Tibial nerve (tissue), 4 donors: ENCODE measurements around the gene LEAP2. TPM values are rescaled to one million over a fixed set of nuclear protein-coding genes. Genes with fewer than 3 reads are reported as not detected.
"Not testable (repeated sequence)": the region's sequence is repeated elsewhere in the genome, so short reads cannot be mapped to it uniquely, and the experiment has no call there.

Experiments
- DNase-seq, 2 donors: peaks; one replicate each; pipeline ENCODE4 v3.0.0-alpha.2; 2019; ENCODE audit warnings: low spot score in 2 of 2
- H3K27ac ChIP-seq, 4 donors: fragments of 200-600 bp; sonication (generic) in 3 of 4; one replicate each; pipeline ENCODE4 v1.5.1; 2017 to 2019; ENCODE audit warnings: mild to moderate bottlenecking in 1 of 4
- H3K27me3 ChIP-seq, 2 donors: fragments of 200-600 bp; sonication (generic) in 1 of 2; one replicate each; pipeline versions ENCODE4 v1.5.1 to v1.6.0; 2017 to 2019
- H3K36me3 ChIP-seq, 3 donors: fragments of 200-600 bp; sonication (generic); one replicate each; pipeline ENCODE4 v1.5.1; 2018 to 2019
- H3K4me1 ChIP-seq, 4 donors: fragments of 200-600 bp; sonication (generic) in 3 of 4; one replicate each; pipeline ENCODE4 v1.5.1; 2017 to 2019
- H3K4me3 ChIP-seq, 4 donors: fragments of 200-600 bp; sonication (generic) in 3 of 4; one replicate each; pipeline ENCODE4 v1.5.1; 2017 to 2019; ENCODE audit warnings: mild to moderate bottlenecking in 1 of 4, moderate library complexity in 1 of 4
- H3K9me3 ChIP-seq, 4 donors: fragments of 200-600 bp; sonication (generic) in 3 of 4; one replicate each; pipeline ENCODE4 v1.5.1; 2017 to 2019
- EP300 ChIP-seq, 2 donors: sonication (generic); formaldehyde crosslinking; IDR thresholded peaks; one replicate each; pipeline ENCODE4 v1.6.1; 2017; ENCODE audit warnings: antibody characterized with exemption in 2 of 2, mild to moderate bottlenecking in 1 of 2
- POLR2A ChIP-seq, 2 donors: fragments of 450-650 bp; IDR thresholded peaks; one replicate each; pipeline ENCODE4 v1.6.1; 2017; ENCODE audit warnings: antibody characterized with exemption in 2 of 2, mild to moderate bottlenecking in 2 of 2, moderate library complexity in 2 of 2
- WGBS, 2 donors: methylation state at CpG; one replicate each; pipeline ENCODE4 v1.1.5; 2018; 5-methylcytosine and 5-hydroxymethylcytosine counted together
- total RNA-seq, 4 donors: library from RNA; depleted of rRNA; stranded (reverse); fragments of >200 nt; gene quantifications; one replicate each; pipeline ENCODE4 v1.1.0, GENCODE V29; 2016
- TF ChIP-seq, protein P1 (sequence below), 5 experiments: fragments of 200-600 bp in 3 of 5; fragments of 450-650 bp in 2 of 5; sonication (generic) in 3 of 5; IDR thresholded peaks; one replicate each; pipeline ENCODE4 v1.5.1; 2016 to 2019; ENCODE audit warnings: antibody characterized with exemption in 5 of 5, mild to moderate bottlenecking in 3 of 5, moderate library complexity in 2 of 5

Gene LEAP2
- total RNA-seq, 4 donors from 2014 or later: 1.7 to 3.9 (median 2.5) TPM

DNA sequence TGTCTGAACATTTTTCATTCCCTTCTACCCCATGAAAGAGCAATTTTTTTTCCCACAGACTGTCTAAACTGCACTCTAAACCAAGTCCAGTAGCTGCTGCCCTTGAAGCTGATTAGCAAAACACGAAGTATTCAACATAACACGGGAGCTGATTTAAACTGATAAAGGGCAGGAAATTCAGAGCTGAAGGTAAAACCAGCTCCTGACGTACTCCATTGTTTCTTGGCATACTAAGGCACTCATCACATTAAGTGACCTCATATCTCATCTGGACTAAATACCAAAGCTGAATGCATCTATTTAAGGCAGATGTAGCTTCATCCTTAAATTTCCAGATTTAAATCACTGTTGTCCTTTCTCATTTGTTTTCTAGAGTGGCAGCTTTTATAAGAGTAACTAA, 19.2 kb upstream of the LEAP2 start:
- Histone ChIP-seq H3K27me3 (no peaks in the 10 kb centered on the region), H3K4me1 (no peaks in the 10 kb centered on the region), H3K27ac (no peak overlapping the region), H3K9me3 (no peaks in the 10 kb centered on the region), H3K4me3 (no peak overlapping the region), H3K36me3 (no peaks in the 10 kb centered on the region)
- 29 to 36% methylated on average over 3 of the region's 3 CpGs for WGBS, 2 donors
- DNase-seq: no peak
- TF ChIP-seq, protein P1, sequence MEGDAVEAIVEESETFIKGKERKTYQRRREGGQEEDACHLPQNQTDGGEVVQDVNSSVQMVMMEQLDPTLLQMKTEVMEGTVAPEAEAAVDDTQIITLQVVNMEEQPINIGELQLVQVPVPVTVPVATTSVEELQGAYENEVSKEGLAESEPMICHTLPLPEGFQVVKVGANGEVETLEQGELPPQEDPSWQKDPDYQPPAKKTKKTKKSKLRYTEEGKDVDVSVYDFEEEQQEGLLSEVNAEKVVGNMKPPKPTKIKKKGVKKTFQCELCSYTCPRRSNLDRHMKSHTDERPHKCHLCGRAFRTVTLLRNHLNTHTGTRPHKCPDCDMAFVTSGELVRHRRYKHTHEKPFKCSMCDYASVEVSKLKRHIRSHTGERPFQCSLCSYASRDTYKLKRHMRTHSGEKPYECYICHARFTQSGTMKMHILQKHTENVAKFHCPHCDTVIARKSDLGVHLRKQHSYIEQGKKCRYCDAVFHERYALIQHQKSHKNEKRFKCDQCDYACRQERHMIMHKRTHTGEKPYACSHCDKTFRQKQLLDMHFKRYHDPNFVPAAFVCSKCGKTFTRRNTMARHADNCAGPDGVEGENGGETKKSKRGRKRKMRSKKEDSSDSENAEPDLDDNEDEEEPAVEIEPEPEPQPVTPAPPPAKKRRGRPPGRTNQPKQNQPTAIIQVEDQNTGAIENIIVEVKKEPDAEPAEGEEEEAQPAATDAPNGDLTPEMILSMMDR (IDR thresholded peaks at IDR 0.05): no peak
- TF ChIP-seq POLR2A (IDR thresholded peaks at IDR 0.05): no peak
- no peak for TF ChIP-seq EP300 (IDR thresholded peaks at IDR 0.05)

DNA sequence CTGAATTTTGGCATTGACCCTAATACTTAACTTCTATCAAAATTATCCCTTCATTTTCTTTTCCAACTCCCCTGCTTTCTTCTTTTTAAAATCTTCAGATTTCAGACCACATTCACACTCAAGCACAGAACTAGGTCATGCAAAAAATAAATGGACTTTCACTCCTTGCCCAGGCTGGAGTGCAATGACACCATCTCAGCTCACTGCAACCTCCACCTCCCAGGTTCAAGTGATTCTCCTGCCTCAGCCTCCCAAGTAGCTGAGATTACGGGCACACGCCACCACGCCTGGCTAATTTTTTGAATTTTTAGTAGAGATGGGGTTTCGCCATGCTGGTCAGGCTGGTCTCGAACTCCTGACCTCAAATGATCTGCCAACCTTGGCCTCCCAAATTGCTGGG, 18.5 kb upstream of the LEAP2 start:
- H3K27me3 ChIP-seq, DNase-seq: not testable (repeated sequence)

GRCh38 chr5:132856011-132856410, 17.5 kb upstream of the LEAP2 start:
- DNase-seq: no peak
- Histone ChIP-seq H3K27ac (no peak overlapping the region), H3K4me3 (no peak overlapping the region), H3K9me3 (no peaks in the 10 kb centered on the region), H3K4me1 (no peaks in the 10 kb centered on the region), H3K27me3 (no peaks in the 10 kb centered on the region), H3K36me3 (no peaks in the 10 kb centered on the region)
- 80 to 90% methylated on average over 3 of the region's 3 CpGs for WGBS, 2 donors
- TF ChIP-seq, protein P1 (IDR thresholded peaks at IDR 0.05): no peak
- TF ChIP-seq POLR2A (IDR thresholded peaks at IDR 0.05): no peak
- no peak for TF ChIP-seq EP300 (IDR thresholded peaks at IDR 0.05)

More for the DNA sequence above, 18.5 kb upstream of the LEAP2 start:
- H3K4me1 ChIP-seq, H3K36me3 ChIP-seq, H3K27ac ChIP-seq, H3K4me3 ChIP-seq, H3K9me3 ChIP-seq: not testable (repeated sequence)
- WGBS, 2 donors: 96 to 98% methylated on average over 5 of the region's 5 CpGs

GRCh38 chr5:132859889-132860437, 13.5 kb upstream of the LEAP2 start:
- WGBS, 2 donors: 74 to 77% methylated on average over 2 of the region's 2 CpGs
- no peaks in the 10 kb centered on the region for H3K36me3 ChIP-seq
- H3K9me3 ChIP-seq: no peaks in the 10 kb centered on the region
- no peaks in the 10 kb centered on the region for H3K4me1 ChIP-seq
- TF ChIP-seq EP300 (IDR thresholded peaks at IDR 0.05) (no peak), POLR2A (IDR thresholded peaks at IDR 0.05) (no peak)
- TF ChIP-seq, protein P1 (IDR thresholded peaks at IDR 0.05): no peak
- H3K4me3 ChIP-seq: no peak overlapping the region
- H3K27ac ChIP-seq: no peak overlapping the region
- DNase-seq: no peak
- no peaks in the 10 kb centered on the region for H3K27me3 ChIP-seq

DNA sequence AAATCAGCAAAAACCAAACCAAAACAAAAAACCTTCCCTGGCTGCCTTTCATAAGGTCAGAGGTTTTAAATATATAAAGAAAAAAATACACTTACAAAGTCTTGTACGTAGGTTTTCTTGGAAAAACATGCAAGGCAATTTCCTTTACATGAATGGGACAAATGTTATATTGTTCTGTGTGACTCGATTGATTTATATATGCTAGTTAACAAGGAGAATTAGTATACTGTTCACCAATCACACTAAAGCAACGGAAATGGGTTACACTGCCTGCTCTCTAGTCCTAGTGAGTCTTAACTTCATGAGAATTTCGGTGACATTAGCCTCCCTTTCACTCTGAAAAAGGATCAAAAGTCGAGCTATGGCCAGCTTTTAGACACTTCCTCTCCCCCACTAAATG, 12.7 kb upstream of the LEAP2 start:
- peaks cover 0 to 5% (median 1%) of the 10 kb centered on the region in 4 donors for H3K4me1 ChIP-seq
- H3K27me3 ChIP-seq: no peaks in the 10 kb centered on the region
- 31 to 40% methylated on average over 5 of the region's 5 CpGs for WGBS, 2 donors
- no peak overlapping the region for H3K27ac ChIP-seq
- no peaks in the 10 kb centered on the region for H3K9me3 ChIP-seq
- no peaks in the 10 kb centered on the region for H3K36me3 ChIP-seq
- H3K4me3 ChIP-seq: no peak overlapping the region
- DNase-seq: no peak
- TF ChIP-seq POLR2A (IDR thresholded peaks at IDR 0.05): no peak
- TF ChIP-seq, protein P1 (IDR thresholded peaks at IDR 0.05): no peak
- TF ChIP-seq EP300 (IDR thresholded peaks at IDR 0.05): no peak
